ENCODE results near the gene RASA1. TPM values are rescaled to one million over a fixed set of nuclear protein-coding genes. Genes with fewer than 3 reads are reported as not detected.
A peak's percentile ranks its signal among the peaks of the same experiment; 100 is the strongest.

RASA1 gene
- total and polyA plus RNA-seq, 12 donors, result 8.7 to 32.7 (median 24.4) TPM

DNA sequence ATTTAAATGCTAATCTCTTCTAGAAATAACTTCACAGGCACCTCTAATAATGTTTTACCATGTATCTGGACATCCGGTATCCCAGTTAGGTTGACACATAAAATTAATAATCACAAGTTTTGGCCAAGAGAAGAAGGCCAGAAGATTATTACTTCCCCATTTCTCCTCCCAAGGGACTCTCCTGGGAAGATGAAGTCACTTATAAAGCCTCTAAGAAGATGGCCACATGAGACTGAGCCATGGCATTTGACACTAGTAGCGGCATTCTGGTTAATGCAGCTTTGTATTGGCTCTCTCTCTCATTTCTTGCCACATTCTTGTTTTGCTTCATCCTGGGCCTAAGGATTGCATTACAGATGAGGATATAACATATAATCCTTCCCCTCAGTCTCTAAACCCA lies 34.5 kb upstream of the RASA1 start:
- no peak for TF ChIP-seq POLR2A (IDR thresholded peaks at IDR 0.05)
- Histone ChIP-seq H3K9me3 (replicated peaks in 1 of 3) (no peaks in the 10 kb centered on the region), H3K27me3 (no peaks in the 10 kb centered on the region), H3K4me1 (replicated peaks in 1 of 2) (no peaks in the 10 kb centered on the region), H3K4me3 (no peak overlapping the region), H3K36me3 (replicated peaks in 1 of 2) (no peaks in the 10 kb centered on the region), H3K27ac (no peak overlapping the region)
- 89 to 95% (median 90%) methylated on average over 2 of the region's 2 CpGs for WGBS, 4 donors
- no peak for DNase-seq
- intact Hi-C loops (cut with DNase I), result no loop called here

DNA sequence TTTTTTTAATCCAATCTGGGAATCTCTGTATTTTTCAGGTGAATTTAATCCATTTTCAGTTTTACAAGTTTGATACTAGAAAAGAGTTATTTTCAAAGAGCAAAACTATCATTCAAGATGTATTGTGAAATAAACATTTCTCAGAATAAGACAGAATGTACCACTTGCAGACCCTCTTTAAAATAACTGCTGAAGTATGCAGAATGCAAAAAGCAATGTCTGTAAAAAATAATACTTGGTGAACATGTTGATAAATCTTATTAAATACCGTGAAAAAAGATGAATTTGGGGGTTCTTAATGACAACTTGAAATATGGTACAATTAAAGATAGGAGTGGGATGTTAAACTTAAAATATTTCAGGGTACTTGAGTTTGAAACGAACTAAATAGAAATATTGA lies 26.1 kb upstream of the RASA1 start:
- WGBS, 4 donors, result 74 to 88% (median 82%) methylated on average over 2 of the region's 2 CpGs
- Histone ChIP-seq H3K4me3 (no peak overlapping the region), H3K9me3 (replicated peaks in 1 of 3) (no peaks in the 10 kb centered on the region), H3K4me1 (replicated peaks in 1 of 2) (no peaks in the 10 kb centered on the region), H3K27me3 (no peaks in the 10 kb centered on the region), H3K36me3 (replicated peaks in 1 of 2) (no peaks in the 10 kb centered on the region), H3K27ac (no peak overlapping the region)
- intact Hi-C loops (cut with DNase I), result no loop called here
- TF ChIP-seq POLR2A (IDR thresholded peaks at IDR 0.05), result no peak
- TF ChIP-seq, protein P1, sequence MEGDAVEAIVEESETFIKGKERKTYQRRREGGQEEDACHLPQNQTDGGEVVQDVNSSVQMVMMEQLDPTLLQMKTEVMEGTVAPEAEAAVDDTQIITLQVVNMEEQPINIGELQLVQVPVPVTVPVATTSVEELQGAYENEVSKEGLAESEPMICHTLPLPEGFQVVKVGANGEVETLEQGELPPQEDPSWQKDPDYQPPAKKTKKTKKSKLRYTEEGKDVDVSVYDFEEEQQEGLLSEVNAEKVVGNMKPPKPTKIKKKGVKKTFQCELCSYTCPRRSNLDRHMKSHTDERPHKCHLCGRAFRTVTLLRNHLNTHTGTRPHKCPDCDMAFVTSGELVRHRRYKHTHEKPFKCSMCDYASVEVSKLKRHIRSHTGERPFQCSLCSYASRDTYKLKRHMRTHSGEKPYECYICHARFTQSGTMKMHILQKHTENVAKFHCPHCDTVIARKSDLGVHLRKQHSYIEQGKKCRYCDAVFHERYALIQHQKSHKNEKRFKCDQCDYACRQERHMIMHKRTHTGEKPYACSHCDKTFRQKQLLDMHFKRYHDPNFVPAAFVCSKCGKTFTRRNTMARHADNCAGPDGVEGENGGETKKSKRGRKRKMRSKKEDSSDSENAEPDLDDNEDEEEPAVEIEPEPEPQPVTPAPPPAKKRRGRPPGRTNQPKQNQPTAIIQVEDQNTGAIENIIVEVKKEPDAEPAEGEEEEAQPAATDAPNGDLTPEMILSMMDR (IDR thresholded peaks at IDR 0.05), result no peak
- no peak for DNase-seq

DNA sequence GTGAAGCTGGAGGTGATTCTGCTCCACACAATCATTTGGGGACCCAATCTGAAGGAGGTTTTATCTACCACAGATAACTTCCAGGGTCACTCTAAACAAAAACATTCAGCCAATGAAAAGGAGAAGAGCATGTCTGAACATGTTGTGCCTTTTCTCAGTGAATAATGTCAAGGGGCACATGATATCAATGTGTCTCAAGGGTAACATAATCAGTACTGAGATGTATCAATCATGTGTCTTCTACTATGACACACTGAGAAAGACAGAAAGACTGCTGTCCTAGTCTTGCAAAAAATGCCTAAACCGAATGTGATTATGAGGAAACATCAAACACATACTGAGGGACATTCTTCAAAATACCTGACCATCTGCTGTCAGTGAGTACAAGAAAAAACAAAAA lies 25.4 kb upstream of the RASA1 start:
- Histone ChIP-seq H3K9me3 (replicated peaks in 1 of 3) (no peaks in the 10 kb centered on the region), H3K27me3 (no peaks in the 10 kb centered on the region), H3K4me1 (replicated peaks in 1 of 2) (no peaks in the 10 kb centered on the region), H3K27ac (no peak overlapping the region), H3K36me3 (replicated peaks in 1 of 2) (no peaks in the 10 kb centered on the region), H3K4me3 (no peak overlapping the region)
- no peak for DNase-seq
- TF ChIP-seq, protein P1 (IDR thresholded peaks at IDR 0.05), result no peak
- no peak for TF ChIP-seq POLR2A (IDR thresholded peaks at IDR 0.05)
- WGBS, 4 donors, result 62 to 78% (median 69%) methylated on average over 1 of the region's 1 CpG
- intact Hi-C loops (cut with DNase I), result no loop called here

DNA sequence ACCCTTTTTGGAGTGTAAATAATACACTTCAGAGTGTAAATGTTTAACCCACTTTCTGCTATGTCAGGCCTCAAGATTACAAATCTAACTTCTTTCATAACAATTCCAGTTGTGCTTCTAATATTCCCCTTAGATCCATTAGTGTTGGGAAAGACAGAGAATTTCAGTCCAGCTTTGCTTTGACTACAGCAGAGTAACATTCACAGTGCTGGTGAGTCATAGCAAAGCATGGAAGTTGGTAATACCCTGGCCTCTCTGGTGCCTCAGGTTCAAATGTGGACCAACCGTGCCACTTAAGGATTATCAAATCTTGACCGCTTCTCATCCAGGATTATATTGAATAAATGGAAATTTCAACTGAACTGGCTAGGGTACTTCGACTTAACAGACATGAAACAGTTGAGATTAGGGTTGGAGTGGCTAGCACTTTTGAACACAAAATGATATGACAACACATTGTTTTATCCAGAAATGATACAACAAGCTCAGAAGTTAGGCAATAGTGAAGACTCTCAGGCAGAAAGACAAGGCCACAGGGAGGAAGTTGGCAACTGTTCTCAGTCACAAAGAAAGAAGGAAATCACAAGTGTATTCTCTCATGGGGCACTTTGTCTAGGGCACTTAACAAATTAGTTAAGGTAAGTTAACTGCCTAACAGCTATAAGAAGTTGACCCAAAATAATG lies 24.4 kb upstream of the RASA1 start:
- intact Hi-C loops (cut with DNase I), result no loop called here
- H3K9me3 ChIP-seq (replicated peaks in 1 of 3), result peaks cover 0 to 4% (median 0%) of the 10 kb centered on the region in 3 donors
- peak overlapping the region in 1 of 5 donors; percentile 3 for H3K27ac ChIP-seq
- H3K36me3 ChIP-seq (replicated peaks in 1 of 2), result no peaks in the 10 kb centered on the region
- H3K27me3 ChIP-seq, result no peaks in the 10 kb centered on the region
- H3K4me3 ChIP-seq, result no peak overlapping the region
- peak in 2 of 7 donors; percentile 32 to 34 for DNase-seq
- TF ChIP-seq, protein P1 (IDR thresholded peaks at IDR 0.05), result no peak
- no peak for TF ChIP-seq POLR2A (IDR thresholded peaks at IDR 0.05)
- H3K4me1 ChIP-seq (replicated peaks in 1 of 2), result no peaks in the 10 kb centered on the region
- WGBS, 4 donors, result 82 to 94% (median 86%) methylated on average over 3 of the region's 3 CpGs

DNA sequence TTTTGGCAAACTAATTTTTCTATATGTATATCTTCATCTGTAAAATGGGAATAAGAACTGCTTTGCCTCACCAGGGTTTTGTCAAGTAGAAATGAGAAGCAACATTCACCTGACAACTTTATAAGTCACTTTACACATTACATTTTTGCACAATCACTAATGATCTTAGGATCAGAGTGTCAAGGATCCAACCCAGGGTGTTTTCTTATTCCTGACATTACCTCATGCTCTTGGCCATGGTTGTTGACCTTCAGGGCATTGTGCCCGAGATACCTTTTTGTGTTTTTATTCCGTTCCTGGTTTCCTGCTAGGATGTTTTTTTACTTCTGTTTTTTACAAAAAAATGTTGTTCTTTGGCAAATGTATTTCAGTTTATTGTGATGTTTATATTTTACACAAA lies 22.2 kb upstream of the RASA1 start:
- no peaks in the 10 kb centered on the region for H3K27me3 ChIP-seq
- no peaks in the 10 kb centered on the region for H3K36me3 ChIP-seq (replicated peaks in 1 of 2)
- H3K4me1 ChIP-seq (replicated peaks in 1 of 2), result no peaks in the 10 kb centered on the region
- 26 to 39% (median 33%) methylated on average over 2 of the region's 2 CpGs for WGBS, 4 donors
- no peak for DNase-seq
- no peak overlapping the region for H3K4me3 ChIP-seq
- peaks cover 0 to 4% (median 0%) of the 10 kb centered on the region in 3 donors for H3K9me3 ChIP-seq (replicated peaks in 1 of 3)
- TF ChIP-seq POLR2A (IDR thresholded peaks at IDR 0.05), result no peak
- TF ChIP-seq, protein P1 (IDR thresholded peaks at IDR 0.05), result no peak
- no peak overlapping the region for H3K27ac ChIP-seq
- intact Hi-C loops (cut with DNase I), result no loop called here
